ENCODE results near the gene LAMA3. TPM values are rescaled to one million over a fixed set of nuclear protein-coding genes. Genes with fewer than 3 reads are reported as not detected.

LAMA3 gene
- total RNA-seq, 2 experiments from 2014 or later: 0.04 to 0.17 TPM

GRCh38 chr18:23835091-23835490 lies 145.8 kb downstream of the LAMA3 start:
- POLR2A ChIA-PET: no interaction called here
- CTCF ChIA-PET: no interaction called here

- ChIA-PET POLR2A (no interaction called here), CTCF (no interaction called here)
These were observed 146.3 kb downstream of the LAMA3 start for GRCh38 chr18:23835506-23835905.

- ChIA-PET POLR2A (no interaction called here), CTCF (interaction anchor here (0.7 kb wide), 1 partner anchor 46 kb away, joined by 3 read pairs; no protein-coding TSS in a partner anchor)
These were observed 148.3 kb downstream of the LAMA3 start for GRCh38 chr18:23837591-23837990.

- CTCF ChIA-PET: no interaction called here
These were observed 149.0 kb downstream of the LAMA3 start for GRCh38 chr18:23838233-23838632.

GRCh38 chr18:23838801-23839366 lies 149.6 kb downstream of the LAMA3 start:
- POLR2A ChIA-PET: no interaction called here
- CTCF ChIA-PET: interaction anchor here (0.9 kb wide), 1 partner anchor 21 kb away, joined by 4 read pairs; no protein-coding TSS in a partner anchor

More at GRCh38 chr18:23838233-23838632, 149.0 kb downstream of the LAMA3 start:
- POLR2A ChIA-PET: no interaction called here

- ChIA-PET CTCF (no interaction called here), POLR2A (no interaction called here)
These were observed 153.1 kb downstream of the LAMA3 start for GRCh38 chr18:23842305-23842704.

- ChIA-PET POLR2A (no interaction called here), CTCF (interaction anchor here (1.5 kb wide), 1 partner anchor 46 kb away, joined by 4 read pairs; no protein-coding TSS in a partner anchor)
These were observed 155.9 kb downstream of the LAMA3 start for GRCh38 chr18:23844991-23845680.

GRCh38 chr18:23845988-23846630 lies 156.9 kb downstream of the LAMA3 start:
- CTCF ChIA-PET: interaction anchor here (1.5 kb wide), 1 partner anchor 47 kb away, joined by 4 read pairs; no protein-coding TSS in a partner anchor
- POLR2A ChIA-PET: no interaction called here

- POLR2A ChIA-PET: no interaction called here
- CTCF ChIA-PET: no interaction called here
These were observed 158.2 kb downstream of the LAMA3 start for GRCh38 chr18:23847321-23847986.

- POLR2A ChIA-PET: no interaction called here
- CTCF ChIA-PET: no interaction called here
These were observed 159.9 kb downstream of the LAMA3 start for GRCh38 chr18:23849141-23849540.

- POLR2A ChIA-PET: no interaction called here
- CTCF ChIA-PET: interaction anchor here (1.2 kb wide), 1 partner anchor 69 kb away, joined by 3 read pairs; no protein-coding TSS in a partner anchor
These were observed 161.0 kb downstream of the LAMA3 start for GRCh38 chr18:23850215-23850614.

- POLR2A ChIA-PET: no interaction called here
- CTCF ChIA-PET: no interaction called here
These were observed 162.3 kb downstream of the LAMA3 start for GRCh38 chr18:23851470-23852002.

- POLR2A ChIA-PET: no interaction called here
- CTCF ChIA-PET: no interaction called here
These were observed 163.2 kb downstream of the LAMA3 start for GRCh38 chr18:23852236-23853045.

- POLR2A ChIA-PET: no interaction called here
- CTCF ChIA-PET: no interaction called here
These were observed 164.4 kb downstream of the LAMA3 start for GRCh38 chr18:23853448-23854195.

GRCh38 chr18:23855721-23856120 lies 166.5 kb downstream of the LAMA3 start:
- POLR2A ChIA-PET: no interaction called here
- CTCF ChIA-PET: no interaction called here

GRCh38 chr18:23856466-23857163 lies 167.4 kb downstream of the LAMA3 start:
- CTCF ChIA-PET: no interaction called here

GRCh38 chr18:23857164-23857552 lies 167.9 kb downstream of the LAMA3 start:
- CTCF ChIA-PET: no interaction called here
- POLR2A ChIA-PET: no interaction called here

More at GRCh38 chr18:23856466-23857163, 167.4 kb downstream of the LAMA3 start:
- POLR2A ChIA-PET: no interaction called here

GRCh38 chr18:23857756-23858155 lies 168.5 kb downstream of the LAMA3 start:
- CTCF ChIA-PET: no interaction called here
- POLR2A ChIA-PET: no interaction called here

Measured in activated CD8-positive, alpha-beta memory T cell treated with anti-CD3 and anti-CD28 coated beads for 36 hours (primary cell).